Transverse colon (tissue), 4 donors: ENCODE data around the gene RIN2. TPM values are rescaled to one million over a fixed set of nuclear protein-coding genes. Genes with fewer than 3 reads are reported as not detected.

ENCODE experiments used
- DNase-seq: peaks from one replicate; pipeline ENCODE4 v3.0.0-alpha.2; 2019
- H3K27ac ChIP-seq, 4 donors: fragments of 200-600 bp; sonication (generic); 2 replicates each; pipeline ENCODE4 v1.5.1; 2016 to 2018; ENCODE audit warnings: inconsistent platforms in 4 of 4
- H3K27me3 ChIP-seq: fragments of 200-600 bp; sonication (generic); 2 replicates; pipeline ENCODE4 v1.5.1; 2017; ENCODE audit warnings: inconsistent platforms
- H3K36me3 ChIP-seq, 4 donors: fragments of 200-600 bp; sonication (generic); 2 replicates each; pipeline ENCODE4 v1.5.1; 2017 to 2019; ENCODE audit warnings: inconsistent platforms in 4 of 4
- H3K4me1 ChIP-seq, 4 donors: fragments of 200-600 bp; sonication (generic); 2 replicates each; pipeline ENCODE4 v1.5.1; 2017 to 2020; ENCODE audit warnings: inconsistent platforms in 4 of 4
- H3K4me3 ChIP-seq, 4 donors: fragments of 200-600 bp; sonication (generic); 1 replicate in 1 of 4; 2 replicates in 3 of 4; pipeline versions ENCODE4 v1.5.1 to v1.6.1; 2017 to 2019; ENCODE audit warnings: inconsistent platforms in 4 of 4
- H3K9me3 ChIP-seq, 2 donors: fragments of 200-600 bp; sonication (generic); 2 replicates each; pipeline ENCODE4 v1.5.1; 2017 to 2019; ENCODE audit warnings: inconsistent platforms in 2 of 2
- CTCF ChIP-seq, 5 experiments: fragments of 200-600 bp in 3 of 5; fragments of 450-650 bp in 2 of 5; sonication (generic) in 3 of 5; IDR thresholded peaks; 1 replicate in 2 of 5; 2 replicates in 3 of 5; pipeline ENCODE4 v1.5.1; 2016 to 2017; ENCODE audit warnings: antibody characterized with exemption in 5 of 5, inconsistent platforms in 3 of 5, mild to moderate bottlenecking in 2 of 5, moderate library complexity in 1 of 5
- EP300 ChIP-seq: sonication (generic); formaldehyde crosslinking; IDR thresholded peaks from one replicate; pipeline ENCODE4 v1.6.1; 2017; ENCODE audit warnings: antibody characterized with exemption, low read depth
- POLR2A ChIP-seq: fragments of 450-650 bp; IDR thresholded peaks from one replicate; pipeline ENCODE4 v1.6.1; 2016; ENCODE audit warnings: antibody characterized with exemption, mild to moderate bottlenecking, moderate library complexity
- POLR2AphosphoS5 ChIP-seq, 3 donors: sonication (generic); formaldehyde crosslinking; IDR thresholded peaks; one replicate each; pipeline ENCODE4 v1.6.1; 2016; ENCODE audit warnings: antibody characterized with exemption in 3 of 3
- WGBS, 2 donors: methylation state at CpG; one replicate each; pipeline ENCODE4 v1.1.5; 2018; ENCODE audit warnings: low coverage in 1 of 2; 5-methylcytosine and 5-hydroxymethylcytosine counted together
- in situ Hi-C, 4 donors: fragments of 200-750 bp; cut with MboI; loops; one replicate each; pipeline versions ENCODE4 v1.15.0 to v1.15.1; 2017; ENCODE audit warnings: low sequenced_read_pairs in 3 of 4, low pct_ligation_motif_present in 1 of 4, low pct_unique_long_range_greater_than_20kb in 1 of 4
- intact Hi-C: fragments of 100-400 bp; cut with DNase I; formaldehyde crosslinking; loops from one replicate; pipeline ENCODE4 v1.15.1; 2023; ENCODE audit warnings: low total_unique reads
- total RNA-seq, 4 donors: library from RNA; depleted of rRNA; stranded (reverse); fragments of >200 nt; gene quantifications; one replicate each; pipeline ENCODE4 v1.1.0, GENCODE V29; 2016

RIN2 gene
- total RNA-seq, 4 donors from 2014 or later, result 53.2 to 157 (median 104) TPM

GRCh38 chr20:19725373-19725772 lies 32.7 kb upstream of the RIN2 start:
- H3K27ac ChIP-seq, result no peak overlapping the region
- H3K27me3 ChIP-seq, result no peaks in the 10 kb centered on the region
- no peaks in the 10 kb centered on the region for H3K36me3 ChIP-seq
- no peaks in the 10 kb centered on the region for H3K4me1 ChIP-seq
- no peak for TF ChIP-seq POLR2A
- no peak for TF ChIP-seq CTCF (IDR thresholded peaks at IDR 0.05)
- TF ChIP-seq POLR2AphosphoS5 (IDR thresholded peaks at IDR 0.05), result no peak
- TF ChIP-seq EP300, result no peak
- intact Hi-C loops, result no loop called here
- no peak for DNase-seq
- in situ Hi-C loops, result no loop called here
- H3K9me3 ChIP-seq, result no peaks in the 10 kb centered on the region
- 86 to 90% methylated on average over 4 of the region's 4 CpGs for WGBS, 2 donors
- H3K4me3 ChIP-seq, result no peak overlapping the region

- Histone ChIP-seq H3K4me1 (no peaks in the 10 kb centered on the region), H3K27ac (no peak overlapping the region), H3K4me3 (no peak overlapping the region), H3K9me3 (no peaks in the 10 kb centered on the region), H3K36me3 (no peaks in the 10 kb centered on the region), H3K27me3 (no peaks in the 10 kb centered on the region)
- in situ Hi-C loops, result no loop called here
- TF ChIP-seq CTCF (IDR thresholded peaks at IDR 0.05), result no peak
- no peak for TF ChIP-seq EP300
- no peak for TF ChIP-seq POLR2A
- TF ChIP-seq POLR2AphosphoS5 (IDR thresholded peaks at IDR 0.05), result no peak
- DNase-seq, result no peak
- intact Hi-C loops, result no loop called here
- WGBS, 2 donors, result 78 to 86% methylated on average over 1 of the region's 1 CpG
Observed at GRCh38 chr20:19725814-19726525, 32.1 kb upstream of the RIN2 start.

- intact Hi-C loops, result no loop called here
- H3K4me1 ChIP-seq, result no peaks in the 10 kb centered on the region
- H3K27me3 ChIP-seq, result no peaks in the 10 kb centered on the region
- no peak overlapping the region for H3K4me3 ChIP-seq
- in situ Hi-C loops, result no loop called here
- WGBS, 2 donors, result 85 to 90% methylated on average over 4 to 10 of the region's 10 CpGs
- no peak for DNase-seq
- TF ChIP-seq EP300 (no peak), CTCF (IDR thresholded peaks at IDR 0.05) (no peak), POLR2A (no peak), POLR2AphosphoS5 (IDR thresholded peaks at IDR 0.05) (no peak)
- no peak overlapping the region for H3K27ac ChIP-seq
- no peaks in the 10 kb centered on the region for H3K9me3 ChIP-seq
- H3K36me3 ChIP-seq, result no peaks in the 10 kb centered on the region
Observed at GRCh38 chr20:19727251-19727847, 30.7 kb upstream of the RIN2 start.

DNA sequence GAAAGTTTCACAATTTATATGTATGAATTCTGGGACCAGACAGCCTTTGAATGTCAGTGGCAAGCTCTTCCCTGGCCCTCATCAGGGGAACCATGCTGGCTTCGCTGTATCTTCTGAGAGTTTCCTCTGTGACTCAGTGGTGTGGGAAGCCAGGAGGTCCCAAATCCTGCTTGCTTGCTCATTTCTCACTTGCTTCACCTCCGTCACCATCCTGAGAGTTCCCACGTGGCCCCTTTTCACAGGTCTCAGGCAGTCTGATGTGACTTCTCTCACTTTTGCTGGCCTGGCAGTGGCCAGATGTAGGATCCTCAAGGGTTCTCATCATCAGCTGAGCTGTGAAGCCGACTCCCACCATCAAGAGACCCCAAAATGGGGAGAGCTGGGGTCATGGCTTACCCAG lies 28.4 kb upstream of the RIN2 start:
- no peaks in the 10 kb centered on the region for H3K36me3 ChIP-seq
- WGBS, 2 donors, result 80 to 83% methylated on average over 2 to 4 of the region's 4 CpGs
- DNase-seq, result no peak
- peaks cover 0 to under 1% (median 0%) of the 10 kb centered on the region in 4 donors for H3K4me1 ChIP-seq
- no peaks in the 10 kb centered on the region for H3K27me3 ChIP-seq
- no peaks in the 10 kb centered on the region for H3K9me3 ChIP-seq
- no peak overlapping the region for H3K4me3 ChIP-seq
- no peak overlapping the region for H3K27ac ChIP-seq
- intact Hi-C loops, result no loop called here
- TF ChIP-seq EP300 (no peak), CTCF (IDR thresholded peaks at IDR 0.05) (no peak), POLR2AphosphoS5 (IDR thresholded peaks at IDR 0.05) (no peak), POLR2A (no peak)
- in situ Hi-C loops, result no loop called here
